ENCODE results near the gene TRAPPC2L. TPM values are rescaled to one million over a fixed set of nuclear protein-coding genes. Genes with fewer than 3 reads are reported as not detected.
"Not testable (repeated sequence)": the region's sequence is repeated elsewhere in the genome, so short reads cannot be mapped to it uniquely, and the experiment has no call there.

TRAPPC2L gene
- total RNA-seq, 1 donor from 2014 or later: 48.3 TPM

DNA sequence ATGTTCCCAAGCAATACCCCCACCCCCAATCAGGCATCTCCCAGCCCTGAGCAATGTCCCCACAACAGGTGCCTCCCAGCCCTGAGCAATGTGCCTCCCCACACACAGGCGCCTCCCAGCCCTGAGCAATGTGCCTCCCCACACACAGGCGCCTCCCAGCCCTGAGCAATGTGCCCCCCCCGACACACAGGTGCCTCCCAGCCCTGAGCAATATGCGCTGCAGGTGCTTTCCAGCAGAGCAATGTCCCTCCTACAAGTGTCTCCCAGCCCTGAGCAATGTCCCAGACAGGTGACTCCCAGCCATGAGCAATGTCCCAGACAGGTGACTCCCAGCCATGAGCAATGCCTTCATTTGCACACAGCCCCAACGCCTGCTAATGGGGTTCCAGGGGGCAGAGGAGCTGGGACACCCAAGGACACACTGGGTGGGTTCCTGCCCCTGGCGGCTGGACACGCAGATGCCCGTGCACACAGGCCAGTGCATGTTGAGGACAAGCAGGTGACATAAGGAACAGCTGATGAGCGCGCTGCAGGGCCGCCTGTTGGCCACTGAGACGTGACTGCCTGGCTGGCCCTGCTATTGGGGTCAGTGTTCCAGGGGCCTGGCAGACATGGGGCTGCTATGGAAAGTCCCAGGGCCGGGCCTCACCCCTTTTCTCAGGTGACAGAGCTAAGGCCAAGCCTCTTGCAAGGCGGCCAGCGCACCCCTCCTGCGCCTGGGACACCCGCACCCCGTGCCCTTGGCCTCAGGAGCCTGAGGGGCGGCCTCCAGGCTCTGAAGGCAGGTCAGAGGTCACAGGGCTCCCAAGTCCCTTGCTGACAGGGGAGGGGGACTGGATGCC is 36.4 kb downstream of the TRAPPC2L start:
- H3K4me3 ChIP-seq (ENCODE audit: low read depth, low read length): no peak overlapping the region
- TF ChIP-seq, protein P1, sequence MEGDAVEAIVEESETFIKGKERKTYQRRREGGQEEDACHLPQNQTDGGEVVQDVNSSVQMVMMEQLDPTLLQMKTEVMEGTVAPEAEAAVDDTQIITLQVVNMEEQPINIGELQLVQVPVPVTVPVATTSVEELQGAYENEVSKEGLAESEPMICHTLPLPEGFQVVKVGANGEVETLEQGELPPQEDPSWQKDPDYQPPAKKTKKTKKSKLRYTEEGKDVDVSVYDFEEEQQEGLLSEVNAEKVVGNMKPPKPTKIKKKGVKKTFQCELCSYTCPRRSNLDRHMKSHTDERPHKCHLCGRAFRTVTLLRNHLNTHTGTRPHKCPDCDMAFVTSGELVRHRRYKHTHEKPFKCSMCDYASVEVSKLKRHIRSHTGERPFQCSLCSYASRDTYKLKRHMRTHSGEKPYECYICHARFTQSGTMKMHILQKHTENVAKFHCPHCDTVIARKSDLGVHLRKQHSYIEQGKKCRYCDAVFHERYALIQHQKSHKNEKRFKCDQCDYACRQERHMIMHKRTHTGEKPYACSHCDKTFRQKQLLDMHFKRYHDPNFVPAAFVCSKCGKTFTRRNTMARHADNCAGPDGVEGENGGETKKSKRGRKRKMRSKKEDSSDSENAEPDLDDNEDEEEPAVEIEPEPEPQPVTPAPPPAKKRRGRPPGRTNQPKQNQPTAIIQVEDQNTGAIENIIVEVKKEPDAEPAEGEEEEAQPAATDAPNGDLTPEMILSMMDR (conservative IDR thresholded peaks at IDR 0.05; ENCODE audit: low read depth, low read length): no peak
- DNase-seq (ENCODE audit: low read depth): no peak

DNA sequence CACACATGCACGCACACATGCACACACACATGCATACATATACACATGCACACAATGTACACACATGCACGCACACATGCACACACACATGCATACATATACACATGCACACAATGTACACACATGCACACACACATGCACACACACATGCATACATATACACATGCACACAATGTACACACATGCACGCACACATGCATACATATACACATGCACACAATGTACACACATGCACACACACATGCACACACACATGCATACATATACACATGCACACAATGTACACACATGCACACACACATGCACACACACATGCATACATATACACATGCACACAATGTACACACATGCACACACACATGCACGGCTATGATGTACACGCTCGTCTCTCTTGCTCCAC is 37.3 kb downstream of the TRAPPC2L start:
- H3K4me3 ChIP-seq (ENCODE audit: low read depth, low read length); DNase-seq (ENCODE audit: low read depth): not testable (repeated sequence)

DNA sequence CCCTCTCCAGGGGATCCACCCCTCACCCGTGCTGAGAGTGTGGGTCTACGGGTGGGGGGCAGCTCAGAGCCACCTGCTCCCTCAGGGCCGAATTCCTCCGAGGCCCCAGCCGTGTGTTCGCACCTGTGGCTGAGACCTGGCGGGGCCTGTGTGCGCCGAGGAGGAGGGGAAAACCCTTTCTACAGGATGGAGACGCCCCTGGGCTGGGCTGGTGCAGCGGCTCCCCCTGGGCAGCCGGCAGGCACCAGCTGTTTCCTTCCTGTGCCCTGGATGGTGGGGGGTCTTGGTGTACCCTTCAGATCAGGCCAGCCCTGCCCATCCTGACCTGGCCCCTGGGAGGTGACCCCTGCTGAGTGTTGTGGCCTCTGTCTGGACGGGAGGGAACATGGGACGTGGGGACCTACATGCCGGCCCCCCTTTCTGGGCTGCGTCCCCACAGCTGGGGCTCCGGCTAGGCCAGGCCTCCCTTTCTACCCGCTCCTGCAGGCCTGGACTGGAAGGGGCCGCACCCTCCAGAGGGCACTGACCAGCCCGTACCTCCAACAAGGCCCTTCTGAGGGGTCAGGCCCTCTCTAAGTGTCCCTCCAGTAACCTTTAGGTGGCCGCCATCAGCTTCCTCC is 37.9 kb downstream of the TRAPPC2L start:
- TF ChIP-seq, protein P1 (conservative IDR thresholded peaks at IDR 0.05; ENCODE audit: low read depth, low read length): no peak
- no peak overlapping the region for H3K4me3 ChIP-seq (ENCODE audit: low read depth, low read length)

DNA sequence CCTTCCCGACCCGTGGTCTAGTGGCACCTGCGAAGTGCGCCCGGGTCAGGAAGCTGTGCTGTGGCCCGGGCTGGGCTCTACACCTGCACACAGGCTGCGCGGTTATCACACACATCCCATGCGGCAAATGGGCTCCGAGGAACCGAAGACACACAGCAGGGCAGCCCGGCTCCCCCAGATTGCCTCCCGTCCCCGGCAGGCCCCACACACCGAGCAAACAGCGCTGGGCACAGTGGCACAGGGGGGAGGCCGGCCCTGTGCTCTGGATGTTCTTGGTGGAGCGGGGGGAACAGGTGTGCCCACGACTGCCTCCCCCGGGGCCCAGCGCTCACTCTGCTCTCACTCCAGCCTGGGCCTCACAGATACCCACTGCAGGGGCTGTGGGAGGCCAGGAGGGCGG is 38.4 kb downstream of the TRAPPC2L start:
- no peak overlapping the region for H3K4me3 ChIP-seq (ENCODE audit: low read depth, low read length)
- DNase-seq (ENCODE audit: low read depth): no peak
- TF ChIP-seq, protein P1 (conservative IDR thresholded peaks at IDR 0.05; ENCODE audit: low read depth, low read length): no peak

More for the DNA sequence above, 37.9 kb downstream of the TRAPPC2L start:
- no peak for DNase-seq (ENCODE audit: low read depth)

DNA sequence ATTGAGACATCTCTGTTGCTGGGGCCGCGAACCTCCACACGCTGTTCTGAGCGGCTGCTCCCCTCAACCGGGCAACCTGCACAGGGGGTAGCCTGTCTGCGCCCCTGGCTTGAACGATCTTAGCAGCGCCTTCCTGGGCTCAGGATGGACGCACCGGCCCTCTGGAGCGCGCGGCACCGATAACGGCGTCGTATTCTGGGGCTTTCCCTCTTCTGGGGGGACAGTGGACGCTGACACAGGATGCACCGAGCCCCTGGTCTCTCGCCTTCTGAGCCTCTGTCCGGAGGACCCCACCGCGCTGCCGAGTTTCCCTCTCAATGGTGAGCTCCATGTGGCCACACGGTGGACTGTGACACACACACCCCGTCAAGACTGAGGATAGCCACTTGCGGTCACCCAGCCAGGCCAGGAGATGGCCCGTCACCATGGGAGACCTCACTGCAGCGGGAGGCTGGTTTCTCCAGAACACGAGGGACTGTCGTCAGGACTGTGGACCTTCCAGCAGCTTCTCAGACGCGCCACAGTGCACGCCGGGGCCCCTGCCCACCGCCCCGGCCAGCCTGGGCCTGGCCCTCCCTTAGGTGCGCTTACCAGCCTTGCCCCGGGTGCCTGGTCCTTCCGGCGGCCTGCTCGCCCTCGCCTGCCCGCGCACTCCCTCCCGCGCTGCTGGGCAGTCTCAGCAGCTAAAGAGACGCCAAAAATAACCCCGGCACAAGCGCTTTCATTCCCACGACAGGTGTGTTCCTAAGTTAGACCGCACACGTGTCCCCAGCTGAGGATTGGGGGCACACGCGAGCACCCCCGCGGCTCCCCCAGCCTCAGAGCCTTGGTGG is 39.5 kb downstream of the TRAPPC2L start:
- H3K4me3 ChIP-seq (ENCODE audit: low read depth, low read length): no peak overlapping the region
- TF ChIP-seq, protein P1 (conservative IDR thresholded peaks at IDR 0.05; ENCODE audit: low read depth, low read length): no peak
- no peak for DNase-seq (ENCODE audit: low read depth)

DNA sequence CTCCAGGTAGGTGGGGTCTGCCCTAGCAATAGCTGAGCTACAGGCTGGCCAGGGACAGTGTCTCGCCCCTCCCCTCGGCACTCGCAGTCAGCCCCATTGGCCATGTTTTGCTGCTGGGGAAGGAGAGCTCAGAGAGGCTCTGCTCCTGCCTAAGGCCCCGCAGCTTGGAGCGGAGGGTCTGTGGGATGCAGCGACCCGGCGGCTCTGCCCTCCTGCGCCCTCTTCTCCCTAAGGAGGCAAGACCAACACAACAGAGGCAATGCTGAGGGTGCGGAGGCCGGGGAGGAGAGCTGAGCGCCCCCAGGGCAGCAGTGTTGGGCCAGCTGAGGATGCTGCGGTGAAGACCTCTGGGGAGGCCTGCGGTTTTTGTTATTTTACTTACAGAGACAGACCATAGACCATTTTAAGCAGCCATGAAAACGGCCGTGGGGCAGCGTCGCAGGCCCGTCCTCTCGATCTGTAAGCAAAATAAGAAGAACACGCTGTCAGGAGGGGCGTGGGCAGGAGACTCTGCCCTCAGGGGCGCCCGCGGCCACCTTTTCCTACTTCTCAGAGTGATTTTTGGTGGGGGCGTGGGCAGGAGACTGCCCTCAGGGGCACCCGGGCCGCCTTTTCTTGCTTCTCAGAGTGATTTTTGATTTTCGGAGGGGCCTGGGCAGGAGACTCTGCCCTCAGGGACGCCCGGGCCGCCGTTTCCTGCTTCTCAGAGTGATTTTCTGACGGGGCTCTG is 40.9 kb downstream of the TRAPPC2L start:
- TF ChIP-seq, protein P1 (conservative IDR thresholded peaks at IDR 0.05; ENCODE audit: low read depth, low read length): no peak
- no peak overlapping the region for H3K4me3 ChIP-seq (ENCODE audit: low read depth, low read length)
- DNase-seq (ENCODE audit: low read depth): no peak
